Retinal pigment epithelial cell (primary cell): Measurements from ENCODE around the gene PLXNB1.

Source experiments
- DNase-seq: peaks from one replicate; pipeline ENCODE4 v3.0.0-alpha.2; 2010; ENCODE audit warnings: low read depth
- H3K4me3 ChIP-seq: 2 replicates; pipeline ENCODE4 v1.5.1; 2011; ENCODE audit warnings: mild to moderate bottlenecking, low read length, control low read depth, moderate library complexity
- TF ChIP-seq, protein P1 (sequence below): conservative IDR thresholded peaks from 2 replicates; pipeline ENCODE4 v1.5.1; 2011; ENCODE audit warnings: low read depth, low read length, control low read depth, inconsistent platforms

The PLXNB1 gene

DNA sequence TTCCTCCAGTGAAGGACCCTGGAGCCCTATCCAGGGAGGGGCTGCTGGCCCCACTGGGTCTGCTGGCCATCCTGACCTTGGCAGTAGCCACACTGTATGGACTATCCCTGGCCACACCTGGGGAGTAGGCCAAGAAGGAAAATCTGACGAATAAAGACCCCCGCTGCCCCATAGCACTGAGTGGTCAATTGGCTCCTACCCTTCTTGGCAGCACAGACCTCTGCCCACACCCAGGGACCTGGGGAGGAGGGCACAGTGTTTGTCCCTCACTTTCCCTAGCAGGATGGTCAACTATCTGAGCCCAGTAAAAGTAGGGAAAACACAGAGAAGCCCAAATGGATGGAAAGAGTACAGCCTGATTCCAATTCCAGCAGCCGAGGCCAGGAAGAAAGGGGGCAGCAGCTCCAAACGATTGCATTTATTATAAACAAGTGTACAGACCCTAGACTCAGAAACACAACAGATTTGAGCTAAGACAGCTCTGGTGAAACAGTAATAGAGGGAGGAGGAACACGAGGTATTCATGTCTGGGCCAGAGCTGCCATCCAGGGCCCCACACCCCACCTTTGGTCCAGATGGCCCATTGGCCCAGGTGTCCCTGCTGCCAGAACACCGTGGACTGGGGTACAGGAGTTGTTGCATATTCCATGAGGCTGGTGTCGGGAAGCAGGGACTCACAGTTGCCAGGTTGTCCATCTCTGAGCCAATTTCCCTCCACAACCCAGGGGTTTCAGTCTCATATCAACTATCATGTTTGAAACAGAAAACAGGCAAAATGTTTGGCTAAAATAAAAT, 37.8 kb upstream of the PLXNB1 start:
- TF ChIP-seq, protein P1, sequence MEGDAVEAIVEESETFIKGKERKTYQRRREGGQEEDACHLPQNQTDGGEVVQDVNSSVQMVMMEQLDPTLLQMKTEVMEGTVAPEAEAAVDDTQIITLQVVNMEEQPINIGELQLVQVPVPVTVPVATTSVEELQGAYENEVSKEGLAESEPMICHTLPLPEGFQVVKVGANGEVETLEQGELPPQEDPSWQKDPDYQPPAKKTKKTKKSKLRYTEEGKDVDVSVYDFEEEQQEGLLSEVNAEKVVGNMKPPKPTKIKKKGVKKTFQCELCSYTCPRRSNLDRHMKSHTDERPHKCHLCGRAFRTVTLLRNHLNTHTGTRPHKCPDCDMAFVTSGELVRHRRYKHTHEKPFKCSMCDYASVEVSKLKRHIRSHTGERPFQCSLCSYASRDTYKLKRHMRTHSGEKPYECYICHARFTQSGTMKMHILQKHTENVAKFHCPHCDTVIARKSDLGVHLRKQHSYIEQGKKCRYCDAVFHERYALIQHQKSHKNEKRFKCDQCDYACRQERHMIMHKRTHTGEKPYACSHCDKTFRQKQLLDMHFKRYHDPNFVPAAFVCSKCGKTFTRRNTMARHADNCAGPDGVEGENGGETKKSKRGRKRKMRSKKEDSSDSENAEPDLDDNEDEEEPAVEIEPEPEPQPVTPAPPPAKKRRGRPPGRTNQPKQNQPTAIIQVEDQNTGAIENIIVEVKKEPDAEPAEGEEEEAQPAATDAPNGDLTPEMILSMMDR: no peak
- H3K4me3 ChIP-seq: no peak overlapping the region
- DNase-seq: no peak

GRCh38 chr3:48467110-48467454, 37.2 kb upstream of the PLXNB1 start:
- no peak for DNase-seq
- TF ChIP-seq, protein P1: no peak
- H3K4me3 ChIP-seq: peak overlapping the region; percentile 45

GRCh38 chr3:48466386-48467109, 36.7 kb upstream of the PLXNB1 start:
- peak overlapping the region; percentile 45 for H3K4me3 ChIP-seq
- DNase-seq: no peak
- TF ChIP-seq, protein P1: no peak

DNA sequence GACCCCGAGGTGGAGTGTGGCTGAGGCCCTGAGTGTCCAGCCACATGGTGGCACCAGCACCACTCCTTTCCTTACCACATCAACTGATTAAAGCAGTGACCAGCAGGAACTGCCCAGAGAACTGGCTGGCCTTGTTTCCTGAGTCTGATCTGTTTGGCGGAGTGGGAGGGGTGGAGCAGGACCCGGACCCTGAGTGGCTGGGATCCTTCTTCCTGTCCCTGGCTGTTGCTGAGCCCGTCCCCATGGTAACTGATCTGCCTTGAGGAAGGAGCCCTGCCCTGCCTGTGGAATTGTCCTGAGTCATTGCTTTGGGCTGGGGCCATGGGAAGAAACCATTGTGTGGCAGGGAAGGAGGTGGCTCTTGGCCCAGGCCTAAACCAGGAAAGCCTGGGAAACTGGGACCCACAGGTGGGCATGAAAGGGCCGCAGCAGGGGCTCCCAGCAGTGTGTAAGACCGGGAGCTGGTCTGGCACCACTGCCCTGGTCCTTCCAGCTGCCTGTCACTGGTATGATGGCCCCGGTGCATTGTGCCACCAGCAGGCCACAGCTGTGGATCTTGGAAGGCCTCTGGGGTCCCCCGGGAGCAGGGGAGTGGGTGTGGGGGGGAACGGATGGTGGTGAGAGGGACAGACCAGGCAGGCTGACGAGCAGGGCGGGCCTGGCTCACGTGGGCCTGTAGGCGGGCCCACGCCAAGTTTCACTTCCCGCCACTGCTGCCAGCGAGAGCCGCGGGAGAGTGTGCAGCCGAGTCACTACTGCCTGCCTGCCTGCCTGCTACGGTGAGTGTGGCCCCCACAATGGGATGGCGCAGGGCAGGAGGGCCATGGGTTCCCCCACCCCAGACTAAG, 35.9 kb upstream of the PLXNB1 start:
- TF ChIP-seq, protein P1: peak; percentile 87
- DNase-seq: peak; percentile 100
- peak overlapping the region; percentile 45 for H3K4me3 ChIP-seq

DNA sequence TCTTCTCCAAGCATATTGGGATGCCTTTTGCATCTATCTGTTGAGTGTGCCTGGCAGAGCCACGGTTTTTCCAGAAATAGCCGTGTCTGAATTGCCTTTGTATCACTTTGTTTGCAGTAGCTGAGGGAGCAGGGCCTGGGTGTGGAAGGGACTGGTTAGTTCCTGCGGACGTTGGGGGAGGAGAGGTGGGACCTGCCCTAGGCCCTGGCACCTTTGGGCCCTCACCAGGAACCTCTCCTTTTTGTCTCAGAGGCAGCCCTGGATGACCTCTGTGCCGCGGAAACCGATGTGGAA, 35.3 kb upstream of the PLXNB1 start:
- DNase-seq: no peak
- TF ChIP-seq, protein P1: no peak
- H3K4me3 ChIP-seq: no peak overlapping the region

DNA sequence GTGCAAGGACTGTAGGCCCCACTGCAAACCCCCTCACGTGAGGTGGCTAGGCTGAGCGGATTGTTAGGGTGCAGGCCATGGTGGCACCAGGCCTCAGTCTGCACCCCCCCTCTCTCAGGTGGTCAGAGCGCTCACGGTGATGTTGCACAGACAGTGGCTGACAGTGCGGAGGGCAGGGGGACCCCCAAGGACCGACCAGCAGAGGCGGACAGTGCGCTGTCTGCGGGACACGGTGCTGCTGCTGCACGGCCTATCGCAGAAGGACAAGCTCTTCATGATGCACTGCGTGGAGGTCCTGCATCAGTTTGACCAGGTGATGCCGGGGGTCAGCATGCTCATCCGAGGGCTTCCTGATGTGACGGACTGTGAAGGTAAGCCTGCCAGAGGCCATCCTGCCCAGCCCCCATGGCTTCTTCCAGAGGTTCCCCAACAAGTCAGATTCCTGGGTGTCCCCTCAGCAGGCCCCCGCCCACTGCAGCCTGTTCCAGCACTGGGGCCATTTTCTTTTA, 34.9 kb upstream of the PLXNB1 start:
- H3K4me3 ChIP-seq: no peak overlapping the region
- no peak for DNase-seq
- TF ChIP-seq, protein P1: no peak
